ENCODE measurements around the gene FAM174C. TPM values are rescaled to one million over a fixed set of nuclear protein-coding genes. Genes with fewer than 3 reads are reported as not detected.
A peak's percentile ranks its signal among the peaks of the same experiment; 100 is the strongest.

Gene FAM174C
- total RNA-seq, 4 donors from 2014 or later = 44.3 to 72.5 (median 58.2) TPM

GRCh38 chr19:1275976-1276627 is 772 bp downstream of the FAM174C start:
- WGBS = 11% methylated on average over 26 of the region's 43 CpGs
- peak overlapping the region; percentile 57 for H3K4me3 ChIP-seq
- peaks cover 54% of the 10 kb centered on the region for H3K4me1 ChIP-seq
- TF ChIP-seq EP300 (IDR thresholded peaks at IDR 0.05) (no peak), POLR2A (IDR thresholded peaks at IDR 0.05) (no peak), POLR2AphosphoS5 (IDR thresholded peaks at IDR 0.05) (no peak), CTCF (IDR thresholded peaks at IDR 0.05) (no peak)
- H3K36me3 ChIP-seq = peaks cover 50% of the 10 kb centered on the region
- no peaks in the 10 kb centered on the region for H3K9me3 ChIP-seq
- peak overlapping the region; percentile 96 for H3K27ac ChIP-seq
- no peaks in the 10 kb centered on the region for H3K27me3 ChIP-seq
- DNase-seq (ENCODE audit: low spot score in 2 of 2) = no peak

- Histone ChIP-seq H3K36me3 (peaks cover 45% of the 10 kb centered on the region), H3K9me3 (no peaks in the 10 kb centered on the region), H3K27me3 (no peaks in the 10 kb centered on the region), H3K27ac (peak overlapping the region; percentile 96), H3K4me1 (peaks cover 48% of the 10 kb centered on the region), H3K4me3 (peak overlapping the region; percentile 57)
- 56% methylated on average over 10 of the region's 10 CpGs for WGBS
- DNase-seq (ENCODE audit: low spot score in 2 of 2) = no peak
- no peak for TF ChIP-seq POLR2A (IDR thresholded peaks at IDR 0.05)
- TF ChIP-seq CTCF (IDR thresholded peaks at IDR 0.05) = no peak
- no peak for TF ChIP-seq EP300 (IDR thresholded peaks at IDR 0.05)
Observed at GRCh38 chr19:1276628-1277022, 1.3 kb downstream of the FAM174C start.

- 88% methylated on average over 14 of the region's 15 CpGs for WGBS
- Histone ChIP-seq H3K27ac (no peak overlapping the region), H3K36me3 (peaks cover 41% of the 10 kb centered on the region), H3K4me3 (peak overlapping the region; percentile 57), H3K9me3 (no peaks in the 10 kb centered on the region), H3K27me3 (no peaks in the 10 kb centered on the region), H3K4me1 (peaks cover 44% of the 10 kb centered on the region)
- TF ChIP-seq CTCF (IDR thresholded peaks at IDR 0.05) (no peak), POLR2A (IDR thresholded peaks at IDR 0.05) (no peak), POLR2AphosphoS5 (IDR thresholded peaks at IDR 0.05) (no peak)
- DNase-seq (ENCODE audit: low spot score in 2 of 2) = no peak
Observed at GRCh38 chr19:1277061-1277460, 1.7 kb downstream of the FAM174C start.

GRCh38 chr19:1278074-1278473 is 2.7 kb downstream of the FAM174C start:
- no peak overlapping the region for H3K4me3 ChIP-seq
- no peak for DNase-seq (ENCODE audit: low spot score in 2 of 2)
- peaks cover 31% of the 10 kb centered on the region for H3K36me3 ChIP-seq
- peaks cover 5% of the 10 kb centered on the region for H3K27me3 ChIP-seq
- WGBS = 86% methylated on average over 10 of the region's 12 CpGs
- no peaks in the 10 kb centered on the region for H3K9me3 ChIP-seq
- TF ChIP-seq EP300 (IDR thresholded peaks at IDR 0.05) (no peak), POLR2AphosphoS5 (IDR thresholded peaks at IDR 0.05) (no peak), CTCF (IDR thresholded peaks at IDR 0.05) (no peak), POLR2A (IDR thresholded peaks at IDR 0.05) (no peak)
- peaks cover 34% of the 10 kb centered on the region for H3K4me1 ChIP-seq
- no peak overlapping the region for H3K27ac ChIP-seq

GRCh38 chr19:1278713-1279660 is 3.7 kb downstream of the FAM174C start:
- no peak for TF ChIP-seq POLR2A (IDR thresholded peaks at IDR 0.05)
- no peak for TF ChIP-seq POLR2AphosphoS5 (IDR thresholded peaks at IDR 0.05)
- TF ChIP-seq EP300 (IDR thresholded peaks at IDR 0.05) = no peak
- no peak for TF ChIP-seq CTCF (IDR thresholded peaks at IDR 0.05)
- Histone ChIP-seq H3K27me3 (peaks cover 14% of the 10 kb centered on the region), H3K4me1 (peaks cover 25% of the 10 kb centered on the region), H3K27ac (no peak overlapping the region), H3K9me3 (no peaks in the 10 kb centered on the region), H3K36me3 (peaks cover 22% of the 10 kb centered on the region), H3K4me3 (no peak overlapping the region)
- 85% methylated on average over 19 of the region's 25 CpGs for WGBS
- no peak for DNase-seq (ENCODE audit: low spot score in 2 of 2)

Data from suprapubic skin (tissue), 4 donors.